Measurements from ENCODE around the gene ILDR2.

DNA sequence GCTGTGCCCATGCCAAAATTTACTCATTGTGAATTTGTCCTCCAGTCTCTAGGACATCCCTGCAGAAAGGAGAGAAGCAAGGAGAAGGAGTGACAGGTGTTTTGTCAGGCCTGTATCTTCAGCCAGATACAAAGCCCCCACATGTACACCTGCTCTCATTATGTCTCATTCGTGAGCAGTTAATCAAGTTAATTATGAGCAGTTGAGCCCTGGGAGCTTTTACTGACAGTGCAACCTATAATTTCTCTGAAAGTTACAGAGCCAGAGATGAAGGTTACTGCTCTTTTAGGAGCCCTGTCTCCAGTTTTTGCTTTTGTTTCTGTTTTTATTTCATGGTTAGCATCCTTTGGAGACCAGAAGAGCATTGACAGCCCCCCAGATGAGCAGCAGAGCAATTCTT lies 5.0 kb upstream of the ILDR2 start:
- TF ChIP-seq, protein P1, sequence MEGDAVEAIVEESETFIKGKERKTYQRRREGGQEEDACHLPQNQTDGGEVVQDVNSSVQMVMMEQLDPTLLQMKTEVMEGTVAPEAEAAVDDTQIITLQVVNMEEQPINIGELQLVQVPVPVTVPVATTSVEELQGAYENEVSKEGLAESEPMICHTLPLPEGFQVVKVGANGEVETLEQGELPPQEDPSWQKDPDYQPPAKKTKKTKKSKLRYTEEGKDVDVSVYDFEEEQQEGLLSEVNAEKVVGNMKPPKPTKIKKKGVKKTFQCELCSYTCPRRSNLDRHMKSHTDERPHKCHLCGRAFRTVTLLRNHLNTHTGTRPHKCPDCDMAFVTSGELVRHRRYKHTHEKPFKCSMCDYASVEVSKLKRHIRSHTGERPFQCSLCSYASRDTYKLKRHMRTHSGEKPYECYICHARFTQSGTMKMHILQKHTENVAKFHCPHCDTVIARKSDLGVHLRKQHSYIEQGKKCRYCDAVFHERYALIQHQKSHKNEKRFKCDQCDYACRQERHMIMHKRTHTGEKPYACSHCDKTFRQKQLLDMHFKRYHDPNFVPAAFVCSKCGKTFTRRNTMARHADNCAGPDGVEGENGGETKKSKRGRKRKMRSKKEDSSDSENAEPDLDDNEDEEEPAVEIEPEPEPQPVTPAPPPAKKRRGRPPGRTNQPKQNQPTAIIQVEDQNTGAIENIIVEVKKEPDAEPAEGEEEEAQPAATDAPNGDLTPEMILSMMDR (conservative IDR thresholded peaks at IDR 0.05): no peak
- no peak for TF ChIP-seq EZH2 (IDR thresholded peaks at IDR 0.05; ENCODE audit: low read depth)
